HepG2 (cell line): ENCODE measurements around the gene MORN5. TPM values are rescaled to one million over a fixed set of nuclear protein-coding genes. Genes with fewer than 3 reads are reported as not detected.
A peak's percentile ranks its signal among the peaks of the same experiment; 100 is the strongest.

ENCODE experiments used
- ATAC-seq: fragments of 200-7000 bp; cut with Tn5 transposase; 3 replicates; pipeline ENCODE4 v1.9.1; 2020; ENCODE audit warnings: mild to moderate bottlenecking, moderate library complexity
- BruUV-seq: library from RNA; stranded (reverse); fragments of 400-500 nt; replicated peaks from 2 replicates; lab custom pipeline; 2021; lab: Mats Ljungman, UMichigan
- CTCF ChIA-PET: fragments of 300-600 bp; formaldehyde crosslinking; extraction: SDS; loops from one replicate; lab custom pipeline; 2021; ENCODE audit warnings: low total read pairs, inconsistent platforms, low intra/inter-chr PET ratio; lab: Yijun Ruan, JAX
- POLR2A ChIA-PET: fragments of 350-600 bp; sonication (Branson Sonifier 250); formaldehyde crosslinking; loops from one replicate; lab custom pipeline; 2020; ENCODE audit warnings: antibody characterized with exemption, inconsistent platforms; lab: Yijun Ruan, JAX
- DNase-seq: peaks from one replicate; pipeline ENCODE4 v3.0.0-alpha.2; 2015; ENCODE audit warnings: low spot score
- FAIRE-seq: peaks from 3 replicates; lab custom pipeline; 2011; peaks lifted over from hg19 to GRCh38; lab: Jason Lieb, UNC
- H2AFZ ChIP-seq: one replicate; pipeline ENCODE4 v1.6.1; 2011; ENCODE audit warnings: low read length, inconsistent platforms
- H3K27ac ChIP-seq: fragments of 300-600 bp; 3 replicates; pipeline ENCODE4 v1.8.0; 2011; ENCODE audit warnings: mixed run types, mild to moderate bottlenecking, mixed read lengths, low read length, inconsistent platforms; ENCODE audit not compliant: insufficient read depth; ENCODE audit errors: extremely low read length
- H3K27me3 ChIP-seq, 2 experiments: fragments of 200-600 bp in 1 of 2; 2 replicates in 1 of 2; 3 replicates in 1 of 2; pipeline versions ENCODE4 v1.6.0 to v1.8.0; 2011; ENCODE audit warnings: low read length in 2 of 2, mild to moderate bottlenecking in 2 of 2, moderate library complexity in 2 of 2, inconsistent platforms in 1 of 2; ENCODE audit not compliant: insufficient read depth in 2 of 2, control insufficient read depth in 1 of 2
- H3K36me3 ChIP-seq, 2 experiments: fragments of 200-600 bp in 1 of 2; replicated peaks in 1 of 2; 2 replicates in 1 of 2; 3 replicates in 1 of 2; pipeline versions ENCODE4 v1.5.1 to v1.8.0; 2011; ENCODE audit warnings: low read length in 2 of 2, inconsistent platforms in 1 of 2; ENCODE audit not compliant: insufficient read depth in 2 of 2, control insufficient read depth in 1 of 2
- H3K4me1 ChIP-seq: 2 replicates; pipeline ENCODE4 v1.5.1; 2012; ENCODE audit warnings: low read length, inconsistent platforms; ENCODE audit not compliant: insufficient read depth
- H3K4me2 ChIP-seq: 2 replicates; pipeline ENCODE4 v1.6.0; 2011; ENCODE audit warnings: low read depth, low read length, inconsistent platforms
- H3K4me3 ChIP-seq, 3 experiments: fragments of 200-600 bp in 1 of 3; sonication (generic), shearing (Covaris generic) in 1 of 3; replicated peaks in 1 of 3; 2 replicates each; pipeline ENCODE4 v1.5.1; 2011 to 2016; ENCODE audit warnings: low read length in 3 of 3, inconsistent platforms in 2 of 3, low read depth in 2 of 3, mild to moderate bottlenecking in 2 of 3, control low read depth in 1 of 3, mixed read lengths in 1 of 3; ENCODE audit not compliant: insufficient read depth in 1 of 3
- H3K79me2 ChIP-seq: one replicate; pipeline ENCODE4 v1.6.1; 2011; ENCODE audit warnings: low read length, inconsistent platforms; ENCODE audit not compliant: insufficient read depth
- H3K9ac ChIP-seq: 2 replicates; pipeline ENCODE4 v1.6.0; 2011; ENCODE audit warnings: mild to moderate bottlenecking, low read depth, low read length, inconsistent platforms; ENCODE audit not compliant: insufficient read depth
- H3K9me3 ChIP-seq: 2 replicates; pipeline ENCODE4 v1.5.1; 2012; ENCODE audit warnings: mild to moderate bottlenecking, low read length
- H4K20me1 ChIP-seq: 2 replicates; pipeline ENCODE4 v1.6.0; 2011; ENCODE audit warnings: inconsistent platforms, mild to moderate bottlenecking, low read length, moderate library complexity; ENCODE audit not compliant: insufficient read depth
- CTCF ChIP-seq: sonication (generic); formaldehyde crosslinking; IDR thresholded peaks from 2 replicates; pipeline ENCODE4 v1.5.0; 2020; ENCODE audit warnings: mild to moderate bottlenecking, missing genetic modification reagents, moderate library complexity
- FOXA1 ChIP-seq, 2 experiments: fragments of 450-650 bp in 1 of 2; sonication (generic) in 1 of 2; formaldehyde crosslinking in 1 of 2; IDR thresholded peaks; 2 replicates each; pipeline versions ENCODE4 v1.4.0 to v1.6.1; 2016 to 2020; ENCODE audit warnings: missing genetic modification reagents in 1 of 2
- FOXA3 ChIP-seq: IDR thresholded peaks from 2 replicates; pipeline ENCODE4 v1.6.1; 2016; ENCODE audit warnings: missing genetic modification reagents, missing compliant biosample characterization
- KDM2A ChIP-seq: sonication (generic); formaldehyde crosslinking; IDR thresholded peaks from 2 replicates; pipeline ENCODE4 v1.4.0; 2020; ENCODE audit warnings: low read depth, missing genetic modification reagents, borderline replicate concordance
- RAD21 ChIP-seq: fragments of 450-650 bp; formaldehyde crosslinking; IDR thresholded peaks from 2 replicates; pipeline ENCODE4 v1.5.0; 2020; ENCODE audit warnings: mild to moderate bottlenecking
- SMC3 ChIP-seq: IDR thresholded peaks from 2 replicates; pipeline ENCODE4 v1.6.1; 2011; ENCODE audit warnings: low read length, improper control_type of control experiment
- STAG1 ChIP-seq: sonication (generic); formaldehyde crosslinking; IDR thresholded peaks from 2 replicates; pipeline ENCODE4 v1.4.0; 2020; ENCODE audit warnings: missing genetic modification reagents
- ZNF333 ChIP-seq: sonication (generic); formaldehyde crosslinking; IDR thresholded peaks from 2 replicates; pipeline ENCODE4 v1.4.0; 2020; ENCODE audit warnings: mild to moderate bottlenecking, missing genetic modification reagents, borderline replicate concordance
- WGBS: methylation state at CpG from one replicate; pipeline ENCODE4 v1.1.6; 2017; ENCODE audit warnings: low lambda C conversion rate; 5-methylcytosine and 5-hydroxymethylcytosine counted together
- in situ Hi-C: cut with HindIII; loops from 2 replicates; pipeline ENCODE4 v1.10.0; 2017; ENCODE audit warnings: low pct_unique_long_range_greater_than_20kb; ENCODE audit not compliant: extremely low pct_ligation_motif_present
- intact Hi-C: fragments of 100-400 bp; cut with micrococcal nuclease; formaldehyde crosslinking; loops from one replicate; pipeline ENCODE4 v1.10.0; 2022; ENCODE audit not compliant: unreplicated experiment
- polyA plus RNA-seq, 8 experiments: library from polyadenylated mRNA; depleted of rRNA in 3 of 8; stranded (reverse) in 7 of 8; unstranded in 1 of 8; fragments of >200 nt; fragmentation: Illumina TruSeq in 4 of 8; extraction: Trizol in 4 of 8; gene quantifications; 2 replicates each; pipeline versions ENCODE4 v1.2.1 to v1.2.3, GENCODE V29; 2011 to 2016; ENCODE audit warnings: low read depth in 4 of 8, missing spikeins in 1 of 8, mixed read lengths in 1 of 8; ENCODE audit not compliant: insufficient read depth in 1 of 8
- total RNA-seq, 5 experiments: library from RNA; depleted of rRNA; stranded (reverse); fragments of >200 nt; fragmentation: Illumina TruSeq; extraction: Trizol; gene quantifications; 2 replicates each; pipeline ENCODE4 v1.2.3, GENCODE V29; 2016; ENCODE audit warnings: low read depth in 1 of 5

The MORN5 gene
- total and polyA plus RNA-seq, 2 of the 13 experiments (the other 11 are each of a cell fraction or from before 2014, with no cell fraction given): not detected

DNA sequence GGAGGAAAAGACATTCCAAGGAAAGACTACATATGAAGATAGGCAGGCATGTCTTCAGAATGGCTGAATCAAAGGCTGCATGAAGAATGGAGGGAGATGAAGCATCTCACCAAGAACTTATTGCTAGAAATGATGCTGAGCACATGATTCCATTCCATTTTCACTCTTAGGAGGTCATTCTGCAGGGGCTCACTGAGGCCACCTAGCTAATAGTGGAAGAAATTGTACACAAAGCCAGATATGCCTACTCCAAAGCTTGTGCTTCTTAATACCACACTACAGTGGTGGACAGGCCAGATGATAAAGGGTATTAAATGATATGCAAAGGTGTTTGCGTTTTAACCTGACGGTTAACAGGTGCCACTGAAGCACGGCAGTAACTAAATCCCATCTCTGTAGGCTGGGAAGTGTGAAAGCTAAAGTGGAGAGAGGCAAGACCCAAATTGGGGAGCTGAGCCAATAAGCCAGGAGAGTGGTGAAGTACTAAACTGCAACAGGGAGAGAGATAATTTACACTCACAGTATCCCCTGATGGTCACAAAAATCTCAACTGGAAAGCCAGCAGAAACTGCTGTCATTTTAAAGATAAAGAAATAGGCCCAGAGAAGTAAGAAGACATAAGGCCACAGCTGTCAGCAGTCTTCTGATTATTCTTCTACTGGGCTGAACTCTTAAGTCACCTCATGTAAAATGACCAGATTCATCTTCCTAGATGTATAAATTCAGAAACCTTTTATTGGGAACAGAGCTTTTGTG is 14.7 kb upstream of the MORN5 start:
- ATAC-seq (peak; percentile 71), FAIRE-seq (peak; percentile 18), DNase-seq (peak; percentile 20)
- Histone ChIP-seq H3K27me3 (no peaks in the 10 kb centered on the region), H4K20me1 (no peaks in the 10 kb centered on the region), H3K4me2 (no peak overlapping the region), H2AFZ (no peak overlapping the region), H3K79me2 (peaks cover 3% of the 10 kb centered on the region), H3K36me3 (peaks cover 12 to 43% of the 10 kb centered on the region in 2 experiments), H3K9ac (no peak overlapping the region), H3K27ac (no peak overlapping the region), H3K4me1 (peaks cover 39% of the 10 kb centered on the region), H3K9me3 (no peaks in the 10 kb centered on the region), H3K4me3 (no peak overlapping the region)
- ChIA-PET POLR2A (interaction anchor here (0.8 to 1.3 kb wide), 2 partner anchors 35 to 119 kb away, joined by 3 read pairs; partner anchors contain the start of genes MRRF and RBM18), CTCF (interaction anchor here (1.2 kb wide), 1 partner anchor 19 kb away, joined by 5 read pairs; no protein-coding TSS in a partner anchor)
- TF ChIP-seq STAG1 (peak; percentile 54), KDM2A (no peak), CTCF (peak; percentile 59), ZNF333 (CRISPR knock-in tag) (no peak), SMC3 (peak; percentile 55; the same call in 1 of the 2 replicates), RAD21 (CRISPR knock-in tag) (0 out of 2 replicates have a peak, but pooled peaks have one; percentile 38), FOXA1 (IDR thresholded peaks at IDR 0.05) (no peak), FOXA1 (CRISPR knock-in tag; IDR thresholded peaks at IDR 0.05) (peak; percentile 68), FOXA3 (peak; percentile 68; the same call in 1 of the 2 replicates)
- intact Hi-C loops (loop anchor here (1.0 kb wide), 1 partner anchor 20 kb away; no protein-coding TSS in a partner anchor), in situ Hi-C loops (loop anchor here (5.0 kb wide), 1 partner anchor 57 kb away; no protein-coding TSS in a partner anchor)
- BruUV-seq: no TSS peak
- WGBS: 94% methylated on average over 3 of the region's 3 CpGs
